Endodermal cell (in vitro differentiated cells): Measurements from ENCODE around the gene AUTS2. TPM values are rescaled to one million over a fixed set of nuclear protein-coding genes. Genes with fewer than 3 reads are reported as not detected.
A peak's percentile ranks its signal among the peaks of the same experiment; 100 is the strongest.

Source experiments
- DNase-seq: peaks from one replicate; pipeline ENCODE4 v3.0.0-alpha.2; 2017
- H3K27ac ChIP-seq: 2 replicates; pipeline ENCODE4 v1.5.1; 2013; ENCODE audit warnings: mild to moderate bottlenecking, low read depth, low read length, moderate library complexity
- H3K27me3 ChIP-seq: 2 replicates; pipeline ENCODE4 v1.6.1; 2013; ENCODE audit warnings: mild to moderate bottlenecking, low read length, moderate library complexity; ENCODE audit not compliant: insufficient read depth, control insufficient read depth, poor library complexity, severe bottlenecking
- H3K36me3 ChIP-seq: 2 replicates; pipeline ENCODE4 v1.7.0; 2013; ENCODE audit warnings: mild to moderate bottlenecking, low read length, moderate library complexity; ENCODE audit not compliant: control insufficient read depth, insufficient read depth
- H3K4me1 ChIP-seq: one replicate; pipeline ENCODE4 v1.7.0; 2013; ENCODE audit warnings: low read length; ENCODE audit not compliant: control insufficient read depth, insufficient read depth
- H3K4me3 ChIP-seq: 2 replicates; pipeline ENCODE4 v1.5.1; 2013; ENCODE audit warnings: mild to moderate bottlenecking, low read length, moderate library complexity
- H3K9ac ChIP-seq: 2 replicates; pipeline ENCODE4 v1.6.1; 2013; ENCODE audit warnings: mild to moderate bottlenecking, low read length, moderate library complexity; ENCODE audit not compliant: poor library complexity, severe bottlenecking; ENCODE audit errors: extremely low read depth
- H3K9me3 ChIP-seq: 2 replicates; pipeline ENCODE4 v1.6.1; 2013; ENCODE audit warnings: mild to moderate bottlenecking, low read length, moderate library complexity; ENCODE audit not compliant: control insufficient read depth
- H3K27ac Mint-ChIP-seq: 2 replicates; pipeline ENCODE4 v1.8.0; 2020; ENCODE audit warnings: mixed read lengths
- H3K27me3 Mint-ChIP-seq: 2 replicates; pipeline ENCODE4 v1.8.0; 2021; ENCODE audit warnings: mild to moderate bottlenecking, mixed read lengths; ENCODE audit not compliant: insufficient read depth
- H3K36me3 Mint-ChIP-seq: 2 replicates; pipeline ENCODE4 v1.8.0; 2020; ENCODE audit warnings: low read depth, mixed read lengths
- H3K4me1 Mint-ChIP-seq: 2 replicates; pipeline ENCODE4 v1.8.0; 2020; ENCODE audit warnings: mixed read lengths
- H3K4me3 Mint-ChIP-seq: 2 replicates; pipeline ENCODE4 v1.8.0; 2020; ENCODE audit warnings: mild to moderate bottlenecking, moderate library complexity, mixed read lengths
- H3K9me3 Mint-ChIP-seq: 2 replicates; pipeline ENCODE4 v1.8.0; 2020; ENCODE audit warnings: mild to moderate bottlenecking, mixed read lengths
- WGBS, 2 experiments: methylation state at CpG; one replicate each; pipeline versions ENCODE4 v1.1.5 to v1.1.7; 2013; ENCODE audit warnings: missing lambda C conversion rate in 2 of 2, mixed read lengths in 1 of 2; ENCODE audit not compliant: insufficient coverage in 1 of 2, insufficient read length in 1 of 2; 5-methylcytosine and 5-hydroxymethylcytosine counted together
- total RNA-seq, 2 donors: library from RNA; stranded (reverse); fragmentation: NEBNext Ultra II Directional in 1 of 2; extraction: Animal tissue kit (Norgen Biotek cat#: 25700) in 1 of 2; gene quantifications; 2 replicates in 1 of 2; 3 replicates in 1 of 2; pipeline ENCODE4 v1.2.1, GENCODE V29; 2021
- TF ChIP-seq, protein P1 (sequence below): fragments of 200-600 bp; sonication (generic); conservative IDR thresholded peaks from 2 replicates; pipeline ENCODE4 v1.5.0; 2021; ENCODE audit warnings: antibody characterized with exemption, mild to moderate bottlenecking

The AUTS2 gene
- total RNA-seq, 2 donors from 2014 or later = 76.8 to 106 TPM

DNA sequence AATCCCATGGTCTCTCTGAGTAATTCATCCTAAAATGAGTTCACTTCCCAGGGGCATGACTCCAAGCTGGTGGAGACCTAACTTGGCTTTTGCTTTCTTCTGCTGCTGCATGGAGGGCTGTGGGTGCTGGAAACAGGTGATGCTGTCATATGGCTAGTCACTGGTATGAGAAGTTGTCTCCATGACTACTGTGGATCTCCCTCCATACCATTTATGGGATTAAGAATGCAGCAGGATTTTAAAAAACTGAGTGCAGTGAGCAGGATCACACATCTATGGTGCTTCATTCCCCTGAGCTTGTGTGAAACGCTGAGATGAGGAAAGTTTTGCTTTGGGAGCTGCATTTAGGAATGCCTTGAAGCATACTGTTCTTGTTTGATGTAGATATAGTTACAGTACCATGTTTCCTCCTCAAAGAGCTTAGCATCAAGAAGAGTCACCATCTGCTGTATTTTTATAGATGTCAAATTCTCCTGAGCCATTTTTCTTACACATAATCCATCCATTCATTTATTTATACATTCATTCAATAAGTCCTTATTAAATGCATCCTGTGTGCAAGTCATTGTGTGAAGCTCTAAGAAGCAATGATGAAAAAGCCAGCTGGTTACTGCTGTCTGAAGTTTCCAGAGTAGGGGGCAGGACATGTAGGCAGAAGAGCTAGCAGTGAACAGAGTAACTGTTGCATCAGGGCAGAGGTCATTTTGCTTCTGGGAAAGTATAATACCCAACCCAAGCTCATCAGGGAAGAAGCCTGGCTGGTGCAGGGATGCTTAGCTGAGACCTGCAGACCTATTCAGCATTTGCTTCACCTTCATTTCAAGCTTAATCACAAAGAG is 534.8 kb downstream of the AUTS2 start:
- WGBS, 2 experiments = 75 to 100% methylated on average over 1 of the region's 1 CpG
- TF ChIP-seq, protein P1, sequence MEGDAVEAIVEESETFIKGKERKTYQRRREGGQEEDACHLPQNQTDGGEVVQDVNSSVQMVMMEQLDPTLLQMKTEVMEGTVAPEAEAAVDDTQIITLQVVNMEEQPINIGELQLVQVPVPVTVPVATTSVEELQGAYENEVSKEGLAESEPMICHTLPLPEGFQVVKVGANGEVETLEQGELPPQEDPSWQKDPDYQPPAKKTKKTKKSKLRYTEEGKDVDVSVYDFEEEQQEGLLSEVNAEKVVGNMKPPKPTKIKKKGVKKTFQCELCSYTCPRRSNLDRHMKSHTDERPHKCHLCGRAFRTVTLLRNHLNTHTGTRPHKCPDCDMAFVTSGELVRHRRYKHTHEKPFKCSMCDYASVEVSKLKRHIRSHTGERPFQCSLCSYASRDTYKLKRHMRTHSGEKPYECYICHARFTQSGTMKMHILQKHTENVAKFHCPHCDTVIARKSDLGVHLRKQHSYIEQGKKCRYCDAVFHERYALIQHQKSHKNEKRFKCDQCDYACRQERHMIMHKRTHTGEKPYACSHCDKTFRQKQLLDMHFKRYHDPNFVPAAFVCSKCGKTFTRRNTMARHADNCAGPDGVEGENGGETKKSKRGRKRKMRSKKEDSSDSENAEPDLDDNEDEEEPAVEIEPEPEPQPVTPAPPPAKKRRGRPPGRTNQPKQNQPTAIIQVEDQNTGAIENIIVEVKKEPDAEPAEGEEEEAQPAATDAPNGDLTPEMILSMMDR = no peak
- Histone ChIP-seq H3K4me1 (peaks cover 1% of the 10 kb centered on the region), H3K36me3 (no peaks in the 10 kb centered on the region), H3K27ac (peak overlapping the region; percentile 13), H3K4me3 (no peak overlapping the region), H3K27me3 (no peaks in the 10 kb centered on the region), H3K9ac (no peak overlapping the region), H3K9me3 (no peaks in the 10 kb centered on the region)
- Mint-ChIP-seq H3K4me3 (no peak overlapping the region), H3K27ac (no peak overlapping the region), H3K27me3 (no peaks in the 10 kb centered on the region), H3K36me3 (peaks cover 6% of the 10 kb centered on the region), H3K4me1 (peaks cover 4% of the 10 kb centered on the region), H3K9me3 (no peaks in the 10 kb centered on the region)
- DNase-seq = no peak

DNA sequence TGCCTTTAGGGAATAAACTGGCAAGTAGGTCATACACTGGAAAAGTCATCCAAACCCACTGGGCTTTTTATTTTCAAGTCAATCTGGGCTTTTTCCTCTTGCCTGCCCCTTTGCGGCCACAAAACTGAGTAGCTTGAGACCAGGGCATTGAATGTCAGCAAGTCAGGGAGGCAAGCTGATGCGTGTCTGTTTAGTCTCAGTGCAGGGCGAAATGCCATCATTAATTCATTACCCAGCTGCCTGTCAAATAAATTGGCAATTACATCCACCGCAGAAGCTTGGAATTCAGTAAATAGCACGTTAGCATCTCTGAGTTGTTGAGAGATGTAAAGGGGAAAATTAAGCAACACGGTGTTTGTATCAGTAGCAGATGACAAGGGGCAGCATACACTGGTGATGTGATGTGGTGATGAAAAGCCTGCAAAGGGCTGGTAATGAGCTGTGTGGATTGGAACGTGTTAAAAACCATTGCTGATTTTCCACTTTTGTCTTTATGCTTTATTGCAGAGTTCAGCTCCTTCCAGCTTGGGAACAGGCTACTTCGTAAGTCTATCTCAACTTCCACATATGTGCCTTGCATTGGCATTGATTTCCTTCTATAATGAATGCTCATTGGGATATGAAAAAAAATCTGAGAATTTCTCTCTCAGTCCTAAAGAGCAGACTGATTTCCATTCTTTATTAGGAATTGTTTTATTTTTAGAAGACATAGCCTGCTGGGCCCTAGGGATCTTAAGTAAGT is 535.9 kb downstream of the AUTS2 start:
- Histone ChIP-seq H3K36me3 (no peaks in the 10 kb centered on the region), H3K4me3 (no peak overlapping the region), H3K4me1 (no peaks in the 10 kb centered on the region), H3K27ac (no peak overlapping the region), H3K9ac (no peak overlapping the region), H3K9me3 (no peaks in the 10 kb centered on the region), H3K27me3 (no peaks in the 10 kb centered on the region)
- Mint-ChIP-seq H3K27ac (no peak overlapping the region), H3K36me3 (peaks cover 10% of the 10 kb centered on the region), H3K27me3 (no peaks in the 10 kb centered on the region), H3K9me3 (no peaks in the 10 kb centered on the region), H3K4me1 (no peaks in the 10 kb centered on the region), H3K4me3 (no peak overlapping the region)
- DNase-seq = no peak
- 89 to 92% methylated on average over 3 to 8 of the region's 8 CpGs for WGBS, 2 experiments
- TF ChIP-seq, protein P1 = no peak

DNA sequence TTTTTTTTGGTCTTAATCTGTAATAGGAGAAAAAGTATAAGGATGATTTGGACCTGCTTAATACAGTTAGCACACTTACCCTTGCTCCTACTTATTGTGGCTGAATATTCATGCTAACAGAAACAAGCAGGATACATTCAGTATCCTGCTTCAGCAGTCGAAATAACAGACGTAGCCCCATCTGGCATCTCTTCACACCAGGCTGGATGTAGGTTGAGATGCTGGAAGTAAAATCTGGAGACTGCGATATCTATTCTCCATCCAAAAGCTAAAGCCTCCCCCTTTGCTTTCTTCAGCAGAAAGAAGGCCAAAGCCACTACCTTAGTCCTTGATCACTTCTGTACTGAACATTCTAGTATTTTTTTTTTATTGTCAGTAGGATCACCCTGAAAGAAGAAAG is 537.4 kb downstream of the AUTS2 start:
- WGBS, 2 experiments = 93 to 96% methylated on average over 3 of the region's 3 CpGs
- H3K36me3 Mint-ChIP-seq = peaks cover 7% of the 10 kb centered on the region
- Histone ChIP-seq H3K9me3 (no peaks in the 10 kb centered on the region), H3K4me1 (no peaks in the 10 kb centered on the region), H3K4me3 (no peak overlapping the region), H3K9ac (no peak overlapping the region), H3K27me3 (no peaks in the 10 kb centered on the region), H3K36me3 (no peaks in the 10 kb centered on the region), H3K27ac (no peak overlapping the region)
- DNase-seq = no peak
- no peaks in the 10 kb centered on the region for H3K27me3 Mint-ChIP-seq
- H3K27ac Mint-ChIP-seq = no peak overlapping the region
- H3K4me3 Mint-ChIP-seq = no peak overlapping the region
- TF ChIP-seq, protein P1 = no peak
- H3K4me1 Mint-ChIP-seq = no peaks in the 10 kb centered on the region
- no peaks in the 10 kb centered on the region for H3K9me3 Mint-ChIP-seq
